HepG2 (cell line): ENCODE data around the gene JADE2. TPM values are rescaled to one million over a fixed set of nuclear protein-coding genes. Genes with fewer than 3 reads are reported as not detected.
"Not testable (repeated sequence)": the region's sequence is repeated elsewhere in the genome, so short reads cannot be mapped to it uniquely, and the experiment has no call there.

ENCODE experiments used
- ATAC-seq: fragments of 200-7000 bp; cut with Tn5 transposase; 3 replicates; pipeline ENCODE4 v1.9.1; 2020; ENCODE audit warnings: mild to moderate bottlenecking, moderate library complexity
- BruUV-seq: library from RNA; stranded (reverse); fragments of 400-500 nt; replicated peaks from 2 replicates; lab custom pipeline; 2021; lab: Mats Ljungman, UMichigan
- CTCF ChIA-PET: fragments of 300-600 bp; formaldehyde crosslinking; extraction: SDS; loops from one replicate; lab custom pipeline; 2021; ENCODE audit warnings: low total read pairs, inconsistent platforms, low intra/inter-chr PET ratio; lab: Yijun Ruan, JAX
- POLR2A ChIA-PET: fragments of 350-600 bp; sonication (Branson Sonifier 250); formaldehyde crosslinking; loops from one replicate; lab custom pipeline; 2020; ENCODE audit warnings: antibody characterized with exemption, inconsistent platforms; lab: Yijun Ruan, JAX
- DNase-seq: peaks from one replicate; pipeline ENCODE4 v3.0.0-alpha.2; 2015; ENCODE audit warnings: low spot score
- FAIRE-seq: peaks from 3 replicates; lab custom pipeline; 2011; peaks lifted over from hg19 to GRCh38; lab: Jason Lieb, UNC
- H2AFZ ChIP-seq: one replicate; pipeline ENCODE4 v1.6.1; 2011; ENCODE audit warnings: low read length, inconsistent platforms
- H3K27ac ChIP-seq: fragments of 300-600 bp; 3 replicates; pipeline ENCODE4 v1.8.0; 2011; ENCODE audit warnings: mixed run types, mild to moderate bottlenecking, mixed read lengths, low read length, inconsistent platforms; ENCODE audit not compliant: insufficient read depth; ENCODE audit errors: extremely low read length
- H3K27me3 ChIP-seq, 2 experiments: fragments of 200-600 bp in 1 of 2; 2 replicates in 1 of 2; 3 replicates in 1 of 2; pipeline versions ENCODE4 v1.6.0 to v1.8.0; 2011; ENCODE audit warnings: low read length in 2 of 2, mild to moderate bottlenecking in 2 of 2, moderate library complexity in 2 of 2, inconsistent platforms in 1 of 2; ENCODE audit not compliant: insufficient read depth in 2 of 2, control insufficient read depth in 1 of 2
- H3K36me3 ChIP-seq, 2 experiments: fragments of 200-600 bp in 1 of 2; replicated peaks in 1 of 2; 2 replicates in 1 of 2; 3 replicates in 1 of 2; pipeline versions ENCODE4 v1.5.1 to v1.8.0; 2011; ENCODE audit warnings: low read length in 2 of 2, inconsistent platforms in 1 of 2; ENCODE audit not compliant: insufficient read depth in 2 of 2, control insufficient read depth in 1 of 2
- H3K4me1 ChIP-seq: 2 replicates; pipeline ENCODE4 v1.5.1; 2012; ENCODE audit warnings: low read length, inconsistent platforms; ENCODE audit not compliant: insufficient read depth
- H3K4me2 ChIP-seq: 2 replicates; pipeline ENCODE4 v1.6.0; 2011; ENCODE audit warnings: low read depth, low read length, inconsistent platforms
- H3K4me3 ChIP-seq, 3 experiments: fragments of 200-600 bp in 1 of 3; sonication (generic), shearing (Covaris generic) in 1 of 3; replicated peaks in 1 of 3; 2 replicates each; pipeline ENCODE4 v1.5.1; 2011 to 2016; ENCODE audit warnings: low read length in 3 of 3, inconsistent platforms in 2 of 3, low read depth in 2 of 3, mild to moderate bottlenecking in 2 of 3, control low read depth in 1 of 3, mixed read lengths in 1 of 3; ENCODE audit not compliant: insufficient read depth in 1 of 3
- H3K79me2 ChIP-seq: one replicate; pipeline ENCODE4 v1.6.1; 2011; ENCODE audit warnings: low read length, inconsistent platforms; ENCODE audit not compliant: insufficient read depth
- H3K9ac ChIP-seq: 2 replicates; pipeline ENCODE4 v1.6.0; 2011; ENCODE audit warnings: mild to moderate bottlenecking, low read depth, low read length, inconsistent platforms; ENCODE audit not compliant: insufficient read depth
- H3K9me3 ChIP-seq: 2 replicates; pipeline ENCODE4 v1.5.1; 2012; ENCODE audit warnings: mild to moderate bottlenecking, low read length
- H4K20me1 ChIP-seq: 2 replicates; pipeline ENCODE4 v1.6.0; 2011; ENCODE audit warnings: inconsistent platforms, mild to moderate bottlenecking, low read length, moderate library complexity; ENCODE audit not compliant: insufficient read depth
- TEAD3 ChIP-seq: optimal IDR thresholded peaks from 2 replicates; pipeline ENCODE3; 2016; ENCODE audit warnings: borderline replicate concordance
- TP53 ChIP-seq: sonication (generic); formaldehyde crosslinking; conservative IDR thresholded peaks from 2 replicates; pipeline ENCODE4 v1.4.0; 2020; ENCODE audit warnings: missing genetic modification reagents
- WGBS: methylation state at CpG from one replicate; pipeline ENCODE4 v1.1.6; 2017; ENCODE audit warnings: low lambda C conversion rate; 5-methylcytosine and 5-hydroxymethylcytosine counted together
- in situ Hi-C: cut with HindIII; loops from 2 replicates; pipeline ENCODE4 v1.10.0; 2017; ENCODE audit warnings: low pct_unique_long_range_greater_than_20kb; ENCODE audit not compliant: extremely low pct_ligation_motif_present
- intact Hi-C: fragments of 100-400 bp; cut with micrococcal nuclease; formaldehyde crosslinking; loops from one replicate; pipeline ENCODE4 v1.10.0; 2022; ENCODE audit not compliant: unreplicated experiment
- polyA plus RNA-seq, 8 experiments: library from polyadenylated mRNA; depleted of rRNA in 3 of 8; stranded (reverse) in 7 of 8; unstranded in 1 of 8; fragments of >200 nt; fragmentation: Illumina TruSeq in 4 of 8; extraction: Trizol in 4 of 8; gene quantifications; 2 replicates each; pipeline versions ENCODE4 v1.2.1 to v1.2.3, GENCODE V29; 2011 to 2016; ENCODE audit warnings: low read depth in 4 of 8, missing spikeins in 1 of 8, mixed read lengths in 1 of 8; ENCODE audit not compliant: insufficient read depth in 1 of 8
- total RNA-seq, 5 experiments: library from RNA; depleted of rRNA; stranded (reverse); fragments of >200 nt; fragmentation: Illumina TruSeq; extraction: Trizol; gene quantifications; 2 replicates each; pipeline ENCODE4 v1.2.3, GENCODE V29; 2016; ENCODE audit warnings: low read depth in 1 of 5
- TF ChIP-seq, protein P1 (sequence below): sonication (generic); formaldehyde crosslinking; IDR thresholded peaks from 2 replicates; pipeline ENCODE4 v1.4.0; 2020; ENCODE audit warnings: missing genetic modification reagents, borderline replicate concordance

Gene JADE2
- total and polyA plus RNA-seq, 2 of the 13 experiments (the other 11 are each of a cell fraction or from before 2014, with no cell fraction given) = 7.5 to 15.1 TPM

DNA sequence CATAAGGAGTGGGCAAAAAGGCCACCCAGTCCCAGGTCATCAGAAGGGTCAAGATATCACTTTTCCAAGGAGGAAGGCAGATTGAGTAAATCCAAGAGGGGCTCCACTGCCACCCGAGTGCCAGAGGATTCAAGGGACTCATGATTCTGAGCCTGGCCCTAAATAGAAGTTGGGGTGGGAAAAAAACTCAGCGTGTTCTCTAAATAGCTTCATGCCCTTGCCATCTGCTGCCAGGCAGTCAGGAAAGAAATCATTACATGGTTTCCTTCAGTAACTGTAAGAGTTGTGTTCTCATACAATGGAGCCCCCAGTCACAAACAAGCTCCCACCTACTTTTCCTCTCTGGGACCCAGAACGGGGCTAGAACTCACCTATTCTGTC is 70.0 kb downstream of the JADE2 start:
- DNase-seq = no peak
- FAIRE-seq = no peak
- H3K27me3 ChIP-seq = no peaks in the 10 kb centered on the region
- POLR2A ChIA-PET = no interaction called here
- no peaks in the 10 kb centered on the region for H3K36me3 ChIP-seq
- no peaks in the 10 kb centered on the region for H4K20me1 ChIP-seq
- 30% methylated on average over 2 of the region's 3 CpGs for WGBS
- no peaks in the 10 kb centered on the region for H3K9me3 ChIP-seq
- no peaks in the 10 kb centered on the region for H3K79me2 ChIP-seq
- TF ChIP-seq TP53 (no peak), TEAD3 (no peak)
- TF ChIP-seq, protein P1, sequence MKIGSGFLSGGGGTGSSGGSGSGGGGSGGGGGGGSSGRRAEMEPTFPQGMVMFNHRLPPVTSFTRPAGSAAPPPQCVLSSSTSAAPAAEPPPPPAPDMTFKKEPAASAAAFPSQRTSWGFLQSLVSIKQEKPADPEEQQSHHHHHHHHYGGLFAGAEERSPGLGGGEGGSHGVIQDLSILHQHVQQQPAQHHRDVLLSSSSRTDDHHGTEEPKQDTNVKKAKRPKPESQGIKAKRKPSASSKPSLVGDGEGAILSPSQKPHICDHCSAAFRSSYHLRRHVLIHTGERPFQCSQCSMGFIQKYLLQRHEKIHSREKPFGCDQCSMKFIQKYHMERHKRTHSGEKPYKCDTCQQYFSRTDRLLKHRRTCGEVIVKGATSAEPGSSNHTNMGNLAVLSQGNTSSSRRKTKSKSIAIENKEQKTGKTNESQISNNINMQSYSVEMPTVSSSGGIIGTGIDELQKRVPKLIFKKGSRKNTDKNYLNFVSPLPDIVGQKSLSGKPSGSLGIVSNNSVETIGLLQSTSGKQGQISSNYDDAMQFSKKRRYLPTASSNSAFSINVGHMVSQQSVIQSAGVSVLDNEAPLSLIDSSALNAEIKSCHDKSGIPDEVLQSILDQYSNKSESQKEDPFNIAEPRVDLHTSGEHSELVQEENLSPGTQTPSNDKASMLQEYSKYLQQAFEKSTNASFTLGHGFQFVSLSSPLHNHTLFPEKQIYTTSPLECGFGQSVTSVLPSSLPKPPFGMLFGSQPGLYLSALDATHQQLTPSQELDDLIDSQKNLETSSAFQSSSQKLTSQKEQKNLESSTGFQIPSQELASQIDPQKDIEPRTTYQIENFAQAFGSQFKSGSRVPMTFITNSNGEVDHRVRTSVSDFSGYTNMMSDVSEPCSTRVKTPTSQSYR (CRISPR knock-in tag) = no peak
- TF ChIP-seq, all 625 proteins: peak for 0
- in situ Hi-C loops (loop anchor here (25.0 kb wide), 1 partner anchor 408 kb away; the partner anchor contains the start of gene SKP1), intact Hi-C loops (no loop called here)
- H3K4me3 ChIP-seq = no peak overlapping the region
- no peak overlapping the region for H3K9ac ChIP-seq
- no peak overlapping the region for H2AFZ ChIP-seq
- peaks cover 53% of the 10 kb centered on the region for H3K4me1 ChIP-seq
- CTCF ChIA-PET = no interaction called here
- BruUV-seq = no TSS peak
- no peak overlapping the region for H3K4me2 ChIP-seq
- no peak for ATAC-seq
- no peak overlapping the region for H3K27ac ChIP-seq

DNA sequence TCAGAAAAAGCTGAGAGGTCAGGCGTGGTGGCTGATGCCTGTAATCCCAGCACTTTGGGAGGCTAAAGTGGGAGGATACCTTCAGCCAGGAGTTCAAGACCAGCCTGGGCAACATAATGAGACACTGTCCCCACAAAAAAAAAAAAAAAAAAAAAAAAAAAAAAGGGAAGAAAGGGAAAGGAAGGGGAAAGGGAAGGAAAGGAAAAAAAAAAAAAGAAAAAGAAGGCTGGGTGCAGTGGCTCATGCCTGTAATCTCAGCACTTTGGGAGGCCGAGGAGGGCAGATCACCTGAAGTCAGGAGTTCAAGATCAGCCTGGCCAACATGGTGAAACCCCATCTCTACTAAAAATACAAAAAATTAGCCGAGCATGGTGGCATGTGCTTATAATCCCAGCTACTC is 74.3 kb downstream of the JADE2 start:
- H3K4me3 ChIP-seq, H3K9me3 ChIP-seq, intact Hi-C loops, ATAC-seq, H3K27ac ChIP-seq, H2AFZ ChIP-seq, H4K20me1 ChIP-seq, H3K9ac ChIP-seq, H3K27me3 ChIP-seq, CTCF ChIA-PET, H3K4me2 ChIP-seq, BruUV-seq, H3K79me2 ChIP-seq, DNase-seq, FAIRE-seq: not testable (repeated sequence)
- Histone ChIP-seq H3K4me1 (peaks cover 12% of the 10 kb centered on the region), H3K36me3 (peaks cover 0 to 16% of the 10 kb centered on the region in 2 experiments; a peak in 2 of 5 replicates)
- POLR2A ChIA-PET = interaction anchor here (0.7 to 1.2 kb wide), 2 partner anchors 8 to 13 kb away, joined by 3 to 4 read pairs; no protein-coding TSS in a partner anchor
- 95% methylated on average over 3 of the region's 3 CpGs for WGBS
- in situ Hi-C loops = loop anchor here (25.0 kb wide), 1 partner anchor 413 kb away; the partner anchor contains the start of gene SKP1
